M059J (cell line): ENCODE measurements around the gene NANOS3. TPM values are rescaled to one million over a fixed set of nuclear protein-coding genes. Genes with fewer than 3 reads are reported as not detected.
A peak's percentile ranks its signal among the peaks of the same experiment; 100 is the strongest.
"Not testable (repeated sequence)": the region's sequence is repeated elsewhere in the genome, so short reads cannot be mapped to it uniquely, and the experiment has no call there.

Experiments
- DNase-seq: peaks from one replicate; pipeline ENCODE4 v3.0.0-alpha.2; 2012; ENCODE audit warnings: low read depth
- total RNA-seq: library from RNA; depleted of rRNA; stranded (reverse); fragments of >200 nt; shearing (Covaris generic); gene quantifications from 2 replicates; pipeline ENCODE4 v1.2.3, GENCODE V29; 2014

The NANOS3 gene
- total RNA-seq, 1 experiment from 2014 or later = not detected

- DNase-seq = peak; percentile 97
These were observed 33.6 kb upstream of the NANOS3 start for GRCh38 chr19:13843104-13843921.

GRCh38 chr19:13844130-13844631 is 32.8 kb upstream of the NANOS3 start:
- peak; percentile 44 for DNase-seq

GRCh38 chr19:13846557-13847406 is 30.2 kb upstream of the NANOS3 start:
- peak; percentile 99 for DNase-seq

DNA sequence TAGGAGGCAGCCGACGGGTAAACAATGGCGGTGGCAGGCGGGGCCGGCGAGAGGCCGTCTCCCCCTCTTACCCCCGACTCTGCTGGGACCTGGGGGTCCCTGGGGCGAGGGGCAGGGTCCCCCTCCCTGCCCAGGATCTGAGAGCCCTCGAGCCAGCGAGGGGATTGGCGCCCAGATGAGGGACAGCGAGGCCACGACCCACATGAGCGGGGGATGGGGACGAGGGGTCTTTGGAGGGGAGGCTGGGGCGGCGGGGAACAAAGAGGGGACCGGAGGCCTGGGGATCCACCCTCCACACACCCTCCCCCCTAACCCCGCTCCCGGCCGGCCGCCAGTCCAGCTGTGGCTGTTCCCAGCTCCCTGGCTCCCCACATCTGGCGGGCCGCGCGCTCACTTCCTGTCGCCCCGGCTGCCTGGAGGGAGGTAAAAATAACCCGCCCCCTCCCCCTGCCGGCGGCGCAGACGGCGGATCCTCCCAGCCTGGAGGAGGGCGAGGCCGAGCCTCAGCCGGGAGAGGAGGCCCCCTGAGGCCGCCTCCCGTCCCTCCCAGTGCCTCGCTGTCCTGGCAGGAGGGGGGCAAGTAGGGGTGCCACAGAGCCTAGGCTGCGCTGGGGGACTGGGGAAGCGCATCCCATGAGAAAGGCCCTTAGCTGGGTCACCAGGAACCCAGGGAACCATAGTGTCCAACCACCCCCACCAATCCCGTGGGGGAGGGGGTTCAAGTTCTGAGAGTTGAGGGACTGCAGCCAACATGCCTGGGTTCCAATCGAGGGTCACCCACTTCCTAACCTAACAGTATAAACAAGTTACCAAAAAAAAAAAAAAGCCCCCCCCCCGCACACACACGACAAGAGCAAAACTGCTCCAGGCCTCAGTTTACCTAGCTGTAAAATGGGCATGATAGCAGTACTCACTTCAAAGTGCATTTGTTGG is 29.3 kb upstream of the NANOS3 start:
- peak; percentile 94 for DNase-seq

DNA sequence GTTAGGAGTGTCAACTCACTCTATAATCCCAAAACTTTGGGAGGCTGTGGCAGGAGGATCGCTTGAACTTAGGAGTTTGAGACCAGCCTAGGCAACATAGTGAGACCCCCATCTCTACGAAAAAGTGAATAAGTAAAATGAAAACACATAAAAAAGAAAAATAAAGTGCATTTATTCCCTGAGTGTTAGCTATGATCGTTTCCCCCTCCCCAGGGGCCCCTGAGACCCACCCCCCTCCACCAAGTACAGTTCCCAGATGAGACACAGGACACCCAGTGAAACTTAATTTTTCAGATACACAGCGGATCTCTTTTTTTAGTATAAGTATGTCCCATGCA is 28.6 kb upstream of the NANOS3 start:
- DNase-seq = no peak

GRCh38 chr19:13848798-13849676 is 27.9 kb upstream of the NANOS3 start:
- peak; percentile 55 for DNase-seq

DNA sequence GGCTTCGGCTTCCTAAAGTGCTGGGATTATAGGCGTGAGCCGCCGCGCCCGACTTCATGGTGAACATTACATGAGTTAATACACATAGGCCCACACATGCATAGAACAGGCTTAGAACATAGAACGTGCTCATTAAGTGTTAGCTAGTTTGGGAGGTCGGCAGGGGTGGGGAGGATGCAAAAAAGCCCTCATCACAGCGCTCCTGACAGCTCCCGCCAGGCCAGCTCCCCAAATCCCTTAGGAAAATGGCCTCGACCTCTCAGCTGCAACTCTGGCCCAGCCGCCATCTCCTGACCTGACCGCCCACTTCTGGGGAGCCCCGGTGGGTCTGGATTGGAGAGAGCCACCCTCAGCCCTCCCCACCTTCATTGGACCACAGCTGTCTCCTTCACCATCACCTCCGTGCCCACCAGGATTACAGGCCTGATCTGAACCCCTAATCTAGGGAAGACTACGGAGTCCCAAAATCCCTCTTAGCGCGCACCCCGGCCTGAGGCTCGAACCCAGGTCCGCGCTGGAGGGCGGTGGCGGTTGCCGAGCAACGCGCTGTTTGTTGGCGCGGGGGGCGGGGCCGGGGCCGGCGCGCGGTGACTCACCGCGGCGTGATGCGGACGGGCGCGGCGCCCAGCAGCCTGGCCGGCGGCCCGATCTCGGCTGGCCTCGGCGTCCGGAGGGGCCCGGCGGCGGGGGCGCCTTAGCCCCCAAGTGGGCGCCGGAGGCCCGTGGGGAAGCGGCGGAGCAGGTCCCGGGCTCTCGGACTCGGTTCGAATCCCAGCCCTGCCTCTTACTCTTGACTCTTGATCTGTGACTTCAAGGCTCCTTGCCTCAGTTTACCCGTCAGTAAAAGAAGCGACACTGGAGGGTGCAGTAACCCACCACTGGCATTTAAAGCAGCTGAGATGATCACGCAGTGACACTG is 26.7 kb upstream of the NANOS3 start:
- peak; percentile 74 for DNase-seq

DNA sequence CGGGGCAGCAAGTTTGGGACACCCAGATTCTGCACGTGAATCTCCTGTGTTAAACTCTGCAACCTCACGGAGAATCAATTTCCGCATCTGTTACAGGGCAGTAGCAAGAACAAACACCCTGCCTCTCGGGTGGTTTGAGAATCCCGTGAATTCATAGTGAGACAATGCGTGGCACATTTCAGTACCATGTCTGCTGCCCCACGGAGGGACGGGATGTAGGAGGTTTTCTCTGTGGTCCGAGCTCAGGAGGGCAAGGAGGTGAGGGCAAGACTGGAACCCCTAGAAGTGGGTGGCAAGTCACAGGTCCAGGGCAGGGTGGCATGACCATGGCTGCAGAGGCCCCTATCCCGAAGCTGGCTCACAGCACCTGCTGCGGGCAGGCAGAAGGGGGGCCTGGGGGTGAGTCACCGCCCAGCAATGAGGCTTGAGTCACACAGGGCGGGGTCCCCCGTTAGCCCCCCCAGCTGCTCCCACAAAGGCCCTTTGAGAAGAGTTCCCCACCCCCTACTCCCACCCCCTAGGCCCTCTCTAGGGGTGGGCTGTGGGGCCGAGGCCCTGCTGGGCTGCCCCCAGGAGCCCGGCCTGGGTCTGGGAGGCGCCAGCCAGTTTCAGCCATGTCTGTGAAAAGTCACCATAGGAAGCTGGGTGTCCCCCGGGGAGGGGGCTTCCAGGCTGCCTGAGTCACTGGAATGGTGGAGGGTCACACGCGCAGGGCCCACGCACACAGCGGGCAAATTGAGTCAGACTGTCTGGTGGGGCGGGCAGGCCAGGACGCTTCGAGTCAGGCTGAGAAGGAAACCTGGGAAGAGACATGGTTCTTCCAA is 25.8 kb upstream of the NANOS3 start:
- DNase-seq = peak; percentile 97

- not testable (repeated sequence) for DNase-seq
These were observed 25.2 kb upstream of the NANOS3 start for GRCh38 chr19:13851734-13852114.

- peak; percentile 41 for DNase-seq
These were observed 24.7 kb upstream of the NANOS3 start for GRCh38 chr19:13852171-13852707.

DNA sequence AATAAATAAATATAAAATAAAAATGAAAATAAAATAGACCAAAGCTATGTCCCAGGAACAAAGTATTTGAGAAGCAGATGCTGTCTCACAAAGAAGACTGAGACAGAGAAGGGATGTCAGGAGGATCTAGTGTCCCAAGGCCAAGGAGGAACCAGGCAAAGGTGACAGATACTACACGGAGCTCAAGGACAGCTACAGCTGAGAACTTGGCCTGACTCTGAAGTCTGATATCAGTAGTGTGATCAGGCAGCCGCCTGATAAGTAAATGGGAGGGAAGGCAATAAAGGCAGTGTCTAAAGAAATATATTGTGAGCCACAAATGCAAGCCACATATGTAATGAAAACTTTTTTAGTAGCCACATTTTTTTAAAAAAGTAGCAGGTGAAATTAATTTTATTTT is 20.4 kb upstream of the NANOS3 start:
- DNase-seq = no peak

DNA sequence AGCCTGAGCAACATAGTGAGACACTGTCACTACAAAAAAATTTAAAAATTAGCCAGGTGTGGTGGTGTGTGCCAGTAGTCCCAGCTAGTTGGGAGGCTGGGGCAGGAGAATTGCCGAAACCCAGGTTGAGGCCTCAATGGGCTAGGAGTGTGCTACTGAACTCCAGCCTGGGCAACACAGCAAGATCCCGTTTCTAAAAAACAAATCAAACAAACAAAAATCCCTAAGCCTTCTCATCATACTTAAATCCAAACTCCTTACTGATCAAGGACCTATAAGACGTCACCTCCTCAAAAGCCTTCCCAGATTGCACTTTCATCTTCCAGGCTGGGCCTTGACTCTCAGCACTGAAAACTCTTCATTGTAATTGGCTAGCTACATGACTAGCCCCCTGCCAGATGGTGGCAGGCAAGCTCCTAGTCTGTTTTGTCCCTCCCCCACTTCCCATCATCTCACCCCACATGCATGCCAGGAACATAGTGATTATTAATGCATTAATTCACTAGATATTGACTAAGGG is 17.5 kb upstream of the NANOS3 start:
- DNase-seq = peak; percentile 56

DNA sequence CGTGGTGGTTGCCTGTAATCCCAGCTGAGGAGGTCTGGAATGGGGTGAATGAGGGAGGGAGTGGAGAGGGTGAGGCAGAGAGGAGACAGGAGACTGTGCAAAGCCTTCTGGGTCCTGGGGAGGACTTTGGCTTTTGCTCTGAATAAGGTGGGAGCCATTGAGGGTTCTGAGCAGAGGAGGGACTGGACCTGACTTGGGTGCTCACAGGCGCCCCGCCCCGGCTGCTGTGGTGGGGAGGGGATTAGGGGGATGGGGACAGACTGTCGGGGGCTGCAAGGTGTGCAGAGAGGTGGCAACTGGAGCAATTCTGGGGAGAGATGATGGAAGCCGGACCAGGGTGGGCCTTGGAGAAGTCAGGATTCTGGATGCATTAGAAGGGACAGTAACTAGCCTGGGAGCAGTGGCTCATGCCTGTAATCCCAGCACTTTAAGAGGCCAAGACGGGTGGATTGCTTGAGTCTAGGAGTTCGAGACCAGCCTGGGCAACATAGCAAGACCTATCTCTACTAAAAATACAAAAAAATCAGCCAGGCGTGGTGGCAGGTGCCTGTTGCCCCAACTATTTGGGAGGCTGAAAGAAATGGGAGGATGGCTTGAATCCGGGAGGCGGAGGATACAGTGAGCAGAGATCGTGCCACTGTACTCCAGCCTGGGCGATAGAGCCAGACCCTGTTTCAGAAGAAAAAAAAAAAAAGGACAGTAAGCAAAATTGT is 16.1 kb upstream of the NANOS3 start:
- DNase-seq = no peak

GRCh38 chr19:13861392-13861713 is 15.6 kb upstream of the NANOS3 start:
- DNase-seq = no peak

GRCh38 chr19:13861714-13862531 is 15.0 kb upstream of the NANOS3 start:
- peak; percentile 97 for DNase-seq

- DNase-seq = peak; percentile 50
These were observed 12.8 kb upstream of the NANOS3 start for GRCh38 chr19:13864046-13864666.
